ENCODE measurements around the gene ZNF319.

- TF ChIP-seq POLR2A (IDR thresholded peaks at IDR 0.05; ENCODE audit: low read depth, low read length), result no peak
- TF ChIP-seq RAD21 (IDR thresholded peaks at IDR 0.05; ENCODE audit: low read length), result no peak
- no peak for TF ChIP-seq CTCF (conservative IDR thresholded peaks at IDR 0.05; ENCODE audit: low read depth, low read length)
- no peak for TF ChIP-seq MAFK (IDR thresholded peaks at IDR 0.05; ENCODE audit: low read depth, low read length)
- no peak for TF ChIP-seq CEBPB (IDR thresholded peaks at IDR 0.05; ENCODE audit: low read depth, low read length)
Measured at GRCh38 chr16:57997176-57997527, 3.3 kb downstream of the ZNF319 start.
